RCC 7860 (cell line): ENCODE measurements around the gene MSI2.

ENCODE experiments used
- DNase-seq: peaks from one replicate; pipeline ENCODE4 v3.0.0-alpha.2; 2015; ENCODE audit warnings: low spot score
- FAIRE-seq: peaks from 2 replicates; lab custom pipeline; 2012; peaks lifted over from hg19 to GRCh38; lab: Jason Lieb, UNC

The MSI2 gene

DNA sequence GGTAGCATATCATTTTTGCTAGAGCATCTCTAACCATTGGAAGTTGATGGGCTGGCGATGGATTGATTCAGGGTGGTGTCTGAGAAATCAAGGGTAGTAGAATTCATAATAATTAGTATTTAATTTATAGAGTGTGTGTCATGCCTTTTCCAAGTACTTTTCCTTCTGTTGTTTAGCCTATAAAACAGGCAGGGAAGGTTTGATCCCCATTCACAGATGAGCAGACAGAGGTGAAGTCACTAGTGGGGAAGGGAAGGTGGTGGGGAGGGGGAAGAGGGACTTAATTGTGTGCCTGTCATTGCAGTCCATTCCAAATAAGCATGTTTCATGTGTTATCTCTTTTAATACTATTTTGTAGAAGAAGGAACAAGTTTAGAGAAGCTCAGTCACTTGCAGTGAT is 131.3 kb downstream of the MSI2 start:
- FAIRE-seq (no peak), DNase-seq (no peak)

- no peak for FAIRE-seq
- no peak for DNase-seq
Measured at GRCh38 chr17:57388131-57388725, 131.9 kb downstream of the MSI2 start.

DNA sequence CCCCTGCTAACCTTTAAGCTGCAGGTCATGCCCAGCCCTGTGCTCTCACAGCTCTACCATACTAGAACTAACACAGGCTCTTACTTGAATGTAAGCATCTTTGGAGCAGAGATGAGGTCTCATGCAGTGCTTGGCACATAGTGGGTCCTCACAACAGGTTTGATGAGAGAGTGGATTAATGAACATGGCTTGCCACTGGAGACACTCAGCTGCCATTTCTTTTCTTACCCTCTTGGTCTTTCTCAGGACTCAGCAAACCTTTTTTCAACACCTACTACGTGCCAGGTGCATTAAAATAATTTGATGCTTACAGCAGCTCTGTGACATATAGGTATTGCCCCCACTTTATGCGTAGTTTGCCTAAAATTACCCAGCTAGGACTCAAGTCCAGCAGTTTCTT is 133.2 kb downstream of the MSI2 start:
- DNase-seq = no peak
- FAIRE-seq = no peak

DNA sequence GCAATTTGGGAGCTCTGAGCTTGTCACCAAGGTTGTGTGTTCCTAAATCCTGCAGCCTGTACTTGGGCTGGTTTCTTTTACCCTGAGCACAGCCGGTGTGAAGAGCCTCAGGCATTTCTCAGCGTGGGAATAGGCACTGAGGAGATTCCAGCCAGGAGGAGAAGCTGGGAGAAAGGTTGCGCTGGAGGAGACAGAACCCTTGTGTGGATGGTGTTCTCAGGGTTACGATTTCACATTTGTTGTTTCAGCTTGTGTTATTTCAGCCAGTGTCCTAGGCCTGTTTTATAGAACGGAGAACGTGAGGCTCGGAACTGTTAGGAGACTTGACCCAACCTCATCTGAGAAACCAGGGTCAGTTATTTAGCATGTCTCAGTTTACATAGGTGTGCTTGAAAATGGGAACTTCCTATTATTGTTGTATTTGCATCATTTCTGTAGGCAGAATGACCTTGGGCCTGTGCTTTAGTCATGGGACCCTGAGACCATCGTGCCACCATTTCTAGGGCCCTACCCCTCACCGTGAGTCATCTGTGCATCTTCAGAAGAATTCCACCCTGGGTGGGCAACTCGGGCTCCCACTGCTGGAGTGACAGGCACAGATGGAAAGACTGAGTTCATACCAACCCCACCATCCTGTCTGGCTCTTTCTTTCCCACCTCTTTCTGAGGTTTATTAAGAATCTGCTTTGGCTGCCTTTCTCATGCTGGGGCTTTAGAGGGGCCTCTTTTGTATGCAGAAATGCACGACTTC is 134.9 kb downstream of the MSI2 start:
- DNase-seq (no peak), FAIRE-seq (no peak)

DNA sequence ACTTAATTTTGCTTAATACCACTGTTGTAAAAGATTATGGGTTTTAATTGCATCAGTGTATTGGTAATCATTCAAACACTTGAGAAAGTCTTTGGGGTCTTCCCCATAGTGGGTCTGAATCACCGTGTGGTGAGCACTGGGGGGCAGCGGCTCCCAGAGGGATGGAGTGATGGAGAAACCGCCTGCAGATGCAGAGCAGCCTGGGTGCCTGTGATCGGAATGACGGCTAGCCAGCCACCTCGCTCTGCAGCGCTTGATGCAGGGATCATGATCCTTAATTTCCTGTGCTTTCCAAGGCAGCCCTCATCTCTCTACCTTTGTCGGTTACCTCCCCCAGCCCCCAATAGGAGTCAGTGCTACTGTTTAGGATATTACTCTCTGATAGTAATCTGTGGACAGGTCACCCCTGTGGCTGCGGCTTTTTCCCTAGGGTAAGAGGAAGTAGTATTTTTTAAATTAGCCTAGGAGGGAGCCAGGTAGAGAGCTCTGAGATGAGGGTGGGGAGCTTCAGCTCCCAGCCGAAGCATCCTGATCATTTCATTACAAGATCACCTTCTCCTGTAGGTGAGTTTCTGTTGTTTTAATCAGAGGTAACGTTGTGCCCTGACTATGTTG is 135.6 kb downstream of the MSI2 start:
- no peak for FAIRE-seq
- DNase-seq = no peak

- DNase-seq (no peak), FAIRE-seq (no peak)
Measured at GRCh38 chr17:57393368-57393767, 137.0 kb downstream of the MSI2 start.

GRCh38 chr17:57394375-57394774 is 138.1 kb downstream of the MSI2 start:
- FAIRE-seq = no peak

DNA sequence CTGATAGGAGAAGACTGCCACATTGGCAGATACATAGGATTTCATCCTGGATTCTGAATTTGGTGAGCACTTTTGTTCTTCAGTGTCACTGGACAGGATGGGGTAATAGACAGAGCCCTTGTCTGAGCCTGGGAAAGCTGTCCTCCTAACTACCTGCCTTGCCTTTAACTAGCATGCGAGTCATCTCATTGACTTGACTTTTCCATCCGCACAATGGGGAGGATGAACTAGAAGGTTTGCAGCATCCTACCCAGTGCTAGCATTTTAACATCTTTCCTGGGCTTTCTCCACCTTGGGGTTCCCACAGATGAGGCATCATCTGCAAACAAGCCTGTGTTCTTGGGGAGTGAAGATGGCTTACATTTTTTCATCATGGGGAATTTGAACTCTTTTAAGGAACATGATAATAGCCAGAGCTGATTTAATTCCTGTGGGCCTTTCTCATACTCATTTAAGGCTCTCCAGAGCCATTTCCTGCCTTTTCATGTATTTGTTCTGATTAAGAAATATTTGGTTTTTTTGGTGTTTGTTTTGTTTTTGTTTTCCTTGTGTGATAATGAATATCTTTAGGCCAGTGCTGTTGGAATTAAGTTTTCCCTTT is 139.5 kb downstream of the MSI2 start:
- FAIRE-seq (no peak), DNase-seq (no peak)

More at GRCh38 chr17:57394375-57394774, 138.1 kb downstream of the MSI2 start:
- DNase-seq = no peak

DNA sequence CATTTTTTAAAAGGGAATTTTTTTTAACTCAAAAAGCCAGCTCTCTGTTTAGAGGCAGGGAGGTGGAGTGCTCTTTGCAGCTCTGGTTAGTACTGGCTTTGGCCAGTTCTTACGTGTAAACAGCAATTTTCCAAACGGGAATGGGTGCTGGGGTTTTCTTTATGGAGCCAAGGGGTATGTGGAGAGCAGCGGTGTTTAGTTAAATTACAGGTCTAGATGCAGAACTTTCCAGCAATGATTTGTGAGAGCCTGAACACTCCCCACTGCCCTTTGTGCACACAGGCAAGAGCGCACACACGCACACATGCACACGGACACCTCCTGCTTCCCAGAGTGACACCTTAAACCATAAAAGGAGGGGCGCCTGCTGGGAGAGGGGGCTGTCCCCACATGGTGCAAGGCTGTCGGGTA is 140.2 kb downstream of the MSI2 start:
- no peak for FAIRE-seq
- no peak for DNase-seq

DNA sequence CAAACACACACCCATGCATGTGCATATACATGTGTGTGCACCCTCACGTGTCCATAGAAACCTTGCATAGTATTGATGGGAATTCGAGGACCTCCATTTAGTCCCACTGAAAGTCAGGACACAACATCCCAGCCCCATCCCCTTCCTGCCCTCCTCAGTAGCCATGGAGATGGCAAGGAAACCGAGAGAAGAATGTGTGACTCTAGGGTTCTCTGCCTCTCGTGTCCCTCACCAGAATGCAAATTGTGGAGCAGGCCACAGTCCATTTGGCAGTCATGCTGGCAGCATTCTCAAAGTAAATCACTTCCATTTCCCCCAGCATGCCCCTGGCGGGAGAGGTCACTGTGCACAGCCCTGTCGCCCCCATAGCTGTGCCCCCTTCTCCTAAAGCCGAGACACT is 141.1 kb downstream of the MSI2 start:
- DNase-seq (no peak), FAIRE-seq (no peak)

DNA sequence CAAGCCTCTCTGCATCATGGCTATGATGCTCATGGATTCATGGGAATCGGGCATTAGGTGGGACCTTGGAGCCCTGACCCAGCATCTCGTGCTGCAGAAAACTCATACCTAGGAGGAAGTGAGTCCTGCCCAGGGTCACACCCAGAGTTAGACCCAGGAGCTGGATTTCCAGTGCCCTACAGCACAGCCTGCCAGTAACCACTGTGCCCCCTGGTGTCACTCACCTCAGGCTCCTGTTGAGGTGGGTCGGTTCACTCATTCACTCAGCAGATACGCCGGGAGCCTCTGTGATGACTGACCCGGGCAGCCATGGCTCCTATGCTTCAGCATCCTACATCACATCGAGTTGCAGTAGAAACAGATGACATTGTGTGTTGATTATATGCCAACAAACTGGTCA is 143.4 kb downstream of the MSI2 start:
- no peak for FAIRE-seq
- DNase-seq = no peak

DNA sequence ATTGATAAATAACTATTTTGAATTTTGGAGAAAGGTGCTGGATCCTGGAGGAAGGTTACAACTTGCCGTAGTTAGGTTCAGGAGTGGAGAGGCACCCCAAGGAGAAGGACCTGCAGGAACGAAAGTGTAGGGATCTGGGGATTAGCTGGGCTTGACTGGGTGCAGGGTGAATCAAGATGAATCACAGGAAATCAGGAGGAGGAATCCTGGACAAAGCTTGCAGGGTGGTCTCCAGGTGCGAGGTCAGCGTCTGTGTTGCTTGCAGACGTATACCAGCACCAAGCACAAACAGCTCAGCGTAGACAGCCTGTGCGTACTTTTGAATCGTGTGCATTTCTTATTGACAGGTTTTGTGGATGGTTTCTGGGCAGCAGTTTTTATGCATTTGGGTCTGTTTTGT is 144.3 kb downstream of the MSI2 start:
- peak; percentile 17 for DNase-seq
- FAIRE-seq = no peak

- FAIRE-seq = no peak
- DNase-seq = no peak
Measured at GRCh38 chr17:57401556-57402488, 145.5 kb downstream of the MSI2 start.

GRCh38 chr17:57402681-57403180 is 146.4 kb downstream of the MSI2 start:
- FAIRE-seq (no peak), DNase-seq (no peak)

DNA sequence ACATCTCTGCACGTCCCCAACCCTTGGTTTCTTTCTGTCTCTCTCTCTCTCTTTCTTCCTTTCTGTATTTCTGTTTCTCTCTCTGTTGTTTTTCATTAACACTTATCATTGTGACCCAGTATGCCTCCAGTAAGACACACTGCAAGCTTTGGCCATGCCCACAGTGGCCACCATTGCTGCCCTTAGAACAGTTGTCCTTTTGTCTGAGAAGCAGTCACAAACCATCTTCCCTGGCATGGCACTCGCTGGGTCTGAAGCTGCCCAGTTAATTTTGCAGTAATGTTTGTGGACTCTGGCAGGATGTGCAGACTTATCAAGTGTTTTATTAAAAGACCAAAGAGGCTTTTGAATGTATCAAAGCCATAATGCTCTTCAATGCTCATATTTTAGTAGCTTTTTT is 146.9 kb downstream of the MSI2 start:
- FAIRE-seq (no peak), DNase-seq (no peak)

- DNase-seq (no peak), FAIRE-seq (no peak)
Measured at GRCh38 chr17:57404073-57404472, 147.8 kb downstream of the MSI2 start.

- FAIRE-seq (no peak), DNase-seq (no peak)
Measured at GRCh38 chr17:57404795-57405490, 148.6 kb downstream of the MSI2 start.

GRCh38 chr17:57405491-57406072 is 149.3 kb downstream of the MSI2 start:
- no peak for FAIRE-seq
- DNase-seq = no peak

DNA sequence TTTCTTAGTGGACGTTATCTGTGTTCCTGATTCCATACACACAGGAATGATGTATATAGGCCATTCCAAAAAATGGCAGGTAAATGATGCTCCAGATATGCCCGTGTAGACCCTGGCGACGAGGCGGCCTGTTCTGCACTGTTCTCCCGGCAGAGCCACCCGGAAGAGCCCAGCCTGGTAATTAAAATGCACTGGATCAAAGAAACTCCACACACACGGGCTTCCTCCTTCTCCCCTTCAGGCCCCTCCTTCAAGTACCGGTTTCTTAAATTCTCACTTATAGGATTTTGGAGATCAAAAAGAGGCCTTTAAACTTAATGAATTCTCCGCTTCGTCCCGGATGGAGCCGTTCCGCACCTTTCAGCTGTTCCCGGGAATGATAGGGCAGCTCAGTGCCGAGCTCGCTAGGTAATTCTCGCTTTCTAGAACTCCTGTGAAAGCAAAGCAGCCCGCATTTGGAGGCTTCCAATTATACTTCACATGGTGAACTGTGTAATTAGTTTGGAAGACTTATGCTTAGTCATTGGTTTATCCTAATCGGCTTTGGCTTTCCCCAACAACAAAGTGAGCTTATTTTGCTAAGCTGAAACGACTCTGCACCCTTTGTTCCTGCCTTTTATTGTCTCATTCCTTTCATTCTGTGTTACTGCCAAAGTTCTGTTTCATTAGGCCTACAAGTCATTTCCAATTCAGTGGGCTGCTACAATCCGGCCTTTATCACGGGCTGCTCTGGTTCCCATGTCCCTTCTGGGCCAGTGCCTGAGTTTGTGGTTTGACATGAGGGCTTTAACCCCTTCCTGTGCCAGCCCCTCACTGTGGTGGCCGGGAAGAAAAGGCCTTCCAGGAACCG is 150.0 kb downstream of the MSI2 start:
- DNase-seq = no peak
- FAIRE-seq = no peak
